Natural killer cell (primary cell): ENCODE data around the gene BUB1. TPM values are rescaled to one million over a fixed set of nuclear protein-coding genes. Genes with fewer than 3 reads are reported as not detected.

ENCODE experiments used
- ATAC-seq, 3 donors: fragments of 150-1000 bp in 2 of 3; fragments of 200-7000 bp in 1 of 3; cut with Tn5 transposase; 1 replicate in 1 of 3; 2 replicates in 2 of 3; pipeline ENCODE4 v1.10.0; 2021; ENCODE audit warnings: mild to moderate bottlenecking in 2 of 3, moderate library complexity in 2 of 3
- DNase-seq, 2 donors: peaks; one replicate each; pipeline versions ENCODE4 v3.0.0 to v3.0.0-alpha.2; 2013 to 2021; ENCODE audit warnings: mixed read lengths in 1 of 2
- H3K27ac ChIP-seq: one replicate; pipeline ENCODE4 v1.5.1; 2013; ENCODE audit warnings: mild to moderate bottlenecking, low read length
- H3K27me3 ChIP-seq: one replicate; pipeline ENCODE4 v1.6.1; 2013; ENCODE audit warnings: low read length; ENCODE audit not compliant: control insufficient read depth, insufficient read depth
- H3K36me3 ChIP-seq: one replicate; pipeline ENCODE4 v1.6.1; 2013; ENCODE audit warnings: low read length; ENCODE audit not compliant: control insufficient read depth, insufficient read depth
- H3K4me1 ChIP-seq: one replicate; pipeline ENCODE4 v1.6.1; 2013; ENCODE audit warnings: low read length; ENCODE audit not compliant: control insufficient read depth, insufficient read depth
- H3K4me3 ChIP-seq: one replicate; pipeline ENCODE4 v1.5.1; 2013; ENCODE audit warnings: low read length
- H3K9me3 ChIP-seq: one replicate; pipeline ENCODE4 v1.6.1; 2013; ENCODE audit warnings: low read length; ENCODE audit not compliant: control insufficient read depth, insufficient read depth
- H3K27ac Mint-ChIP-seq, 2 donors: one replicate each; pipeline ENCODE4 v1.8.0; 2022; ENCODE audit warnings: mild to moderate bottlenecking in 2 of 2, mixed read lengths in 2 of 2, moderate library complexity in 1 of 2
- H3K27me3 Mint-ChIP-seq, 2 donors: one replicate each; pipeline ENCODE4 v1.8.0; 2022; ENCODE audit warnings: low read depth in 2 of 2, mixed read lengths in 2 of 2
- H3K36me3 Mint-ChIP-seq: one replicate; pipeline ENCODE4 v1.8.0; 2022; ENCODE audit warnings: mixed read lengths
- H3K4me1 Mint-ChIP-seq, 2 donors: one replicate each; pipeline ENCODE4 v1.8.0; 2022; ENCODE audit warnings: mixed read lengths in 2 of 2
- H3K4me3 Mint-ChIP-seq: one replicate; pipeline ENCODE4 v1.8.0; 2022; ENCODE audit warnings: mild to moderate bottlenecking, moderate library complexity, mixed read lengths
- H3K9me3 Mint-ChIP-seq, 2 donors: one replicate each; pipeline ENCODE4 v1.8.0; 2022; ENCODE audit warnings: mixed read lengths in 2 of 2
- WGBS: methylation state at CpG from one replicate; pipeline ENCODE4 v1.1.7; 2013; ENCODE audit warnings: missing lambda C conversion rate; ENCODE audit not compliant: insufficient coverage; 5-methylcytosine and 5-hydroxymethylcytosine counted together
- intact Hi-C: fragments of 100-400 bp; cut with micrococcal nuclease; formaldehyde crosslinking; loops from one replicate; pipeline ENCODE4 v1.14.2; 2022
- total RNA-seq, 4 donors: library from RNA; stranded (reverse); fragments of 120-200 nt in 1 of 4; gene quantifications; one replicate each; pipeline versions ENCODE4 v1.2.3 to v1.2.4, GENCODE V29; 2013 to 2022
- TF ChIP-seq, protein P1 (sequence below): fragments of 200-600 bp; IDR thresholded peaks from one replicate; pipeline ENCODE4 v1.8.0; 2022; ENCODE audit warnings: antibody characterized with exemption

The BUB1 gene
- total RNA-seq, 3 donors from 2014 or later (not counting 1 experiment from before 2014, with no cell fraction given): 2.3 to 4.2 (median 2.7) TPM

DNA sequence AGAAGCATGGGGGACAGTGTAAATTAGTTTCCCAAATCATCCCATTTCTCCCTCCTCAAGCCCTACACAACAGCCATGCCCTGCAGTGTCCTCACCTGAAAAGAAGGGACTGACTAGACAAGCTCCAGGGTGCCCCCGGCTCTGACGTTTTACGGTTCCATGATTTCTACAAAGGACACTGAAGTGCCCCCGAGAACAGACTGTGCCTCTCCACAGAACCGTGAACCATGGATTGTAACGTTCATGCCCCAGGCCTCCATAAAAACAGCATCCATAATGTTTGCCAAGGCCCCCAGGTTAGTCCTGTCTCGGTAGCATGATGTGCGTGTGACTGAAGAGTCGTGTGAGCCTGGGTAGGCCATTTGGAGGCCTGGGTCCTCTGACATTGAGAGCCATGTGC lies 47.5 kb upstream of the BUB1 start:
- peaks cover 9 to 12% of the 10 kb centered on the region in 2 donors for H3K27me3 Mint-ChIP-seq
- no peak overlapping the region for H3K4me3 Mint-ChIP-seq
- 94% methylated on average over 9 of the region's 9 CpGs for WGBS
- ATAC-seq: no peak
- H3K4me1 Mint-ChIP-seq: no peaks in the 10 kb centered on the region
- TF ChIP-seq, protein P1, sequence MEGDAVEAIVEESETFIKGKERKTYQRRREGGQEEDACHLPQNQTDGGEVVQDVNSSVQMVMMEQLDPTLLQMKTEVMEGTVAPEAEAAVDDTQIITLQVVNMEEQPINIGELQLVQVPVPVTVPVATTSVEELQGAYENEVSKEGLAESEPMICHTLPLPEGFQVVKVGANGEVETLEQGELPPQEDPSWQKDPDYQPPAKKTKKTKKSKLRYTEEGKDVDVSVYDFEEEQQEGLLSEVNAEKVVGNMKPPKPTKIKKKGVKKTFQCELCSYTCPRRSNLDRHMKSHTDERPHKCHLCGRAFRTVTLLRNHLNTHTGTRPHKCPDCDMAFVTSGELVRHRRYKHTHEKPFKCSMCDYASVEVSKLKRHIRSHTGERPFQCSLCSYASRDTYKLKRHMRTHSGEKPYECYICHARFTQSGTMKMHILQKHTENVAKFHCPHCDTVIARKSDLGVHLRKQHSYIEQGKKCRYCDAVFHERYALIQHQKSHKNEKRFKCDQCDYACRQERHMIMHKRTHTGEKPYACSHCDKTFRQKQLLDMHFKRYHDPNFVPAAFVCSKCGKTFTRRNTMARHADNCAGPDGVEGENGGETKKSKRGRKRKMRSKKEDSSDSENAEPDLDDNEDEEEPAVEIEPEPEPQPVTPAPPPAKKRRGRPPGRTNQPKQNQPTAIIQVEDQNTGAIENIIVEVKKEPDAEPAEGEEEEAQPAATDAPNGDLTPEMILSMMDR: no peak
- intact Hi-C loops: no loop called here
- DNase-seq: no peak
- Histone ChIP-seq H3K4me1 (no peaks in the 10 kb centered on the region), H3K27ac (no peak overlapping the region), H3K9me3 (no peaks in the 10 kb centered on the region), H3K27me3 (no peaks in the 10 kb centered on the region), H3K36me3 (no peaks in the 10 kb centered on the region), H3K4me3 (no peak overlapping the region)
- no peaks in the 10 kb centered on the region for H3K9me3 Mint-ChIP-seq
- no peak overlapping the region for H3K27ac Mint-ChIP-seq
- H3K36me3 Mint-ChIP-seq: no peaks in the 10 kb centered on the region

DNA sequence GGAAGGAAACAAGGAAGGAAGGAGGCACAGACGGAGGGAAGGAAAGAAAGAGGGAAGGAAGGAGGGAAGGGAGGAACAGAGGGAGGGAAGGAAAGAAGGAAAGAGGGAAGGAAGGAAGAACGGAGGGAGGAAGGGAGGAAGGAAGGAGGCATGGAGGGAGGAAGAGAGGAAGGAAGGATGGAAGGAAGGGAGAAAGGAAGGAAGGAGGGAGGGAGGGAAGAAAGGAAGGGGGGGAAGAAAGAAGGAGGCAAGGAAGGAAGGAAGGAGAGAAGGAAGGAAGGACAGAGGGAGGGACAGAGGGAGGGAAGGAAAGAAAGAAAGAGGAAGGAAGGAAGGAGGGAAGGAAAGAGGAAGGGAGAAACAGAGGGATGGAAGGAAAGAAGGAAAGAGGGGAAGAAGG lies 47.0 kb upstream of the BUB1 start:
- H3K36me3 Mint-ChIP-seq: no peaks in the 10 kb centered on the region
- Histone ChIP-seq H3K27ac (no peak overlapping the region), H3K36me3 (no peaks in the 10 kb centered on the region), H3K4me1 (no peaks in the 10 kb centered on the region), H3K9me3 (no peaks in the 10 kb centered on the region), H3K27me3 (no peaks in the 10 kb centered on the region), H3K4me3 (no peak overlapping the region)
- intact Hi-C loops: no loop called here
- WGBS: 73% methylated on average over 2 of the region's 2 CpGs
- TF ChIP-seq, protein P1: no peak
- no peak for ATAC-seq
- H3K4me3 Mint-ChIP-seq: no peak overlapping the region
- no peak for DNase-seq
- H3K4me1 Mint-ChIP-seq: no peaks in the 10 kb centered on the region
- H3K27me3 Mint-ChIP-seq: peaks cover 10 to 11% of the 10 kb centered on the region in 2 donors
- no peak overlapping the region for H3K27ac Mint-ChIP-seq
- H3K9me3 Mint-ChIP-seq: no peaks in the 10 kb centered on the region

DNA sequence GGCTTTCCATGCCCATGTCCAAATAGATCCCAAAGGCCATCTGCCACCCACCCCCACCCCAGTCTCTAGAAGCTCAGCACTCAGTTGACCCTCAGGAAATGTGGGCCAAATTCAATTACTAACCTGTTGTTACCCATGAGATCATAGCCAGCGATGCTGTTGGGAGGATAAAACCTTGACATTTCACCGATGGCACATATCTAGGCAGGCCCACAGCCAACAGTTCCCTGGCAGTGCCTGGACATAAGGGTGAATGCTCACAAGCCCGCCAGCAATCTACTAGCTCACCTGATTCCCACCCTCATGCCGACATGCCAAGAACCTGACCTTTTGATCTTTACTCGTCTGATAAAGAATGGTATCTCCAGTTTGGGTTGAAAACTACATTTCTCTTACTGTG lies 42.7 kb upstream of the BUB1 start:
- no peak overlapping the region for H3K27ac ChIP-seq
- Mint-ChIP-seq H3K4me3 (no peak overlapping the region), H3K4me1 (no peaks in the 10 kb centered on the region), H3K9me3 (no peaks in the 10 kb centered on the region), H3K36me3 (no peaks in the 10 kb centered on the region), H3K27me3 (peaks cover 22 to 34% of the 10 kb centered on the region in 2 donors), H3K27ac (no peak overlapping the region)
- intact Hi-C loops: no loop called here
- TF ChIP-seq, protein P1: no peak
- H3K9me3 ChIP-seq: no peaks in the 10 kb centered on the region
- H3K36me3 ChIP-seq: no peaks in the 10 kb centered on the region
- ATAC-seq (no peak), DNase-seq (no peak)
- H3K4me1 ChIP-seq: no peaks in the 10 kb centered on the region
- H3K27me3 ChIP-seq: peaks cover 4% of the 10 kb centered on the region
- 94% methylated on average over 3 of the region's 5 CpGs for WGBS
- H3K4me3 ChIP-seq: no peak overlapping the region

DNA sequence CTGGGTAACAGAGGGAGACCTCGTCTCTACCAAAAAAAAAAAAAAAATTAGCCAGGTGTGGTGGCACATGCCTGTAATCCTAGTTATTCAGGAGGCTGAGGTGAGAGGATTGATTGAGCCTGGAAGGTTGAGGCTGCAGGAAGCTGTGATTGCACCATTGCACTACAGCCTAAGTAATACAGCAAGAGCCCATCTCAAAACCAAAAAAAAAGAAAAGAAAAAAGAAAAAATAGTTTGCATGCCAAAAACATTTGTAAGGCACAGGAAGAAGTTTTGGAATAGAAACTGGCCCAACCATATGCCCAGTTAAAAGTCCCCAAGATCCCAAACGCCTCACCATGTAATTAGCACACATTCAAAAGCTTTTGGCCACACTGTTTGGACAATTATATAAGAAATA lies 41.1 kb upstream of the BUB1 start:
- H3K4me1 ChIP-seq: no peaks in the 10 kb centered on the region
- TF ChIP-seq, protein P1: no peak
- H3K27me3 ChIP-seq: peaks cover 4% of the 10 kb centered on the region
- Mint-ChIP-seq H3K27ac (no peak overlapping the region), H3K36me3 (no peaks in the 10 kb centered on the region), H3K4me1 (peaks cover 0 to 6% of the 10 kb centered on the region in 2 donors), H3K9me3 (no peaks in the 10 kb centered on the region), H3K27me3 (peaks cover 29 to 49% of the 10 kb centered on the region in 2 donors), H3K4me3 (no peak overlapping the region)
- no peak overlapping the region for H3K27ac ChIP-seq
- no peaks in the 10 kb centered on the region for H3K36me3 ChIP-seq
- H3K9me3 ChIP-seq: no peaks in the 10 kb centered on the region
- 88% methylated on average over 1 of the region's 2 CpGs for WGBS
- ATAC-seq: no peak
- intact Hi-C loops: no loop called here
- no peak for DNase-seq
- no peak overlapping the region for H3K4me3 ChIP-seq
